Endothelial cell of umbilical vein (primary cell): ENCODE measurements around the gene ADARB2. TPM values are rescaled to one million over a fixed set of nuclear protein-coding genes. Genes with fewer than 3 reads are reported as not detected.

ENCODE experiments used
- BruUV-seq: library from RNA; stranded (reverse); fragments of 400-500 nt; replicated peaks from 2 replicates; lab custom pipeline; 2021; lab: Mats Ljungman, UMichigan
- CTCF ChIA-PET: fragments of 300-600, 350-600 bp; sonication (Branson Sonifier 250); formaldehyde crosslinking; loops from one replicate; lab custom pipeline; 2021; ENCODE audit warnings: antibody characterized with exemption, inconsistent platforms; lab: Charles Lee
- POLR2A ChIA-PET: fragments of 300-600, 350-600 bp; sonication (Branson Sonifier 250); formaldehyde crosslinking; loops from one replicate; lab custom pipeline; 2021; ENCODE audit warnings: antibody characterized with exemption, inconsistent platforms; lab: Charles Lee
- DNase-seq: peaks from one replicate; pipeline ENCODE4 v3.0.0-alpha.2; 2011; ENCODE audit warnings: low read depth, low spot score
- FAIRE-seq: peaks from 2 replicates; lab custom pipeline; 2011; peaks lifted over from hg19 to GRCh38; lab: Jason Lieb, UNC
- H2AFZ ChIP-seq: 2 replicates; pipeline ENCODE4 v1.6.0; 2012; ENCODE audit warnings: low read depth, low read length, control low read depth, inconsistent platforms
- H3K27ac ChIP-seq: 2 replicates; pipeline ENCODE4 v1.5.1; 2011; ENCODE audit warnings: low read depth, mild to moderate bottlenecking, control low read depth, low read length, moderate library complexity; ENCODE audit not compliant: insufficient read depth
- H3K27me3 ChIP-seq, 2 experiments: 2 replicates each; pipeline versions ENCODE4 v1.6.0 to v1.6.1; 2011; ENCODE audit warnings: low read length in 2 of 2, mixed read lengths in 1 of 2; ENCODE audit not compliant: control insufficient read depth in 2 of 2, insufficient read depth in 2 of 2
- H3K36me3 ChIP-seq, 2 experiments: 2 replicates in 1 of 2; 3 replicates in 1 of 2; pipeline ENCODE4 v1.5.1; 2011; ENCODE audit warnings: low read length in 2 of 2, mild to moderate bottlenecking in 1 of 2, moderate library complexity in 1 of 2; ENCODE audit not compliant: control insufficient read depth in 2 of 2, insufficient read depth in 2 of 2; ENCODE audit errors: extremely low read depth in 1 of 2
- H3K4me1 ChIP-seq: 3 replicates; pipeline ENCODE4 v1.5.1; 2011; ENCODE audit warnings: mild to moderate bottlenecking, low read length; ENCODE audit not compliant: control insufficient read depth, insufficient read depth; ENCODE audit errors: extremely low read depth
- H3K4me2 ChIP-seq: 2 replicates; pipeline ENCODE4 v1.6.1; 2011; ENCODE audit warnings: low read length, control low read depth, mixed read lengths; ENCODE audit not compliant: insufficient read depth
- H3K4me3 ChIP-seq, 3 experiments: fragments of 200-600 bp in 1 of 3; sonication (generic), shearing (Covaris generic) in 1 of 3; replicated peaks in 1 of 3; 2 replicates each; pipeline ENCODE4 v1.5.1; 2011 to 2016; ENCODE audit warnings: control low read depth in 3 of 3, low read length in 3 of 3, mild to moderate bottlenecking in 2 of 3, inconsistent platforms in 1 of 3, low read depth in 1 of 3, moderate library complexity in 1 of 3; ENCODE audit not compliant: insufficient read depth in 1 of 3
- H3K79me2 ChIP-seq: 2 replicates; pipeline ENCODE4 v1.6.0; 2012; ENCODE audit warnings: low read length, inconsistent platforms; ENCODE audit not compliant: control insufficient read depth, insufficient read depth
- H3K9ac ChIP-seq: replicated peaks from 2 replicates; pipeline ENCODE3; 2011; ENCODE audit warnings: low read length, control low read depth; ENCODE audit not compliant: insufficient read depth; ENCODE audit errors: extremely low read depth
- H3K9me1 ChIP-seq: replicated peaks from 3 replicates; pipeline ENCODE4 v1.6.0; 2011; ENCODE audit warnings: mild to moderate bottlenecking, low read length; ENCODE audit not compliant: control insufficient read depth, insufficient read depth; ENCODE audit errors: extremely low read depth
- H3K9me3 ChIP-seq: replicated peaks from 2 replicates; pipeline ENCODE4 v1.5.1; 2012; ENCODE audit warnings: low read length, inconsistent platforms; ENCODE audit not compliant: control insufficient read depth, insufficient read depth
- H4K20me1 ChIP-seq: replicated peaks from 2 replicates; pipeline ENCODE3; 2011; ENCODE audit warnings: mild to moderate bottlenecking, low read length; ENCODE audit not compliant: control insufficient read depth, insufficient read depth; ENCODE audit errors: extremely low read depth
- EZH2 ChIP-seq: IDR thresholded peaks from 2 replicates; pipeline ENCODE4 v1.6.1; 2012; ENCODE audit warnings: borderline replicate concordance, low read depth, mild to moderate bottlenecking, moderate library complexity, low read length, inconsistent platforms; ENCODE audit not compliant: severe bottlenecking
- FOS ChIP-seq: IDR thresholded peaks from 2 replicates; pipeline ENCODE4 v1.6.1; 2011; ENCODE audit warnings: mild to moderate bottlenecking, low read length, moderate library complexity, borderline replicate concordance; ENCODE audit not compliant: insufficient read depth
- JUN ChIP-seq: IDR thresholded peaks from 2 replicates; pipeline ENCODE4 v1.6.1; 2011; ENCODE audit warnings: borderline replicate concordance, low read depth; ENCODE audit not compliant: insufficient read length, insufficient read depth
- MYC ChIP-seq: IDR thresholded peaks from one replicate; pipeline ENCODE4 v1.6.1; 2011; ENCODE audit warnings: mild to moderate bottlenecking, low read depth, low read length
- POLR2A ChIP-seq: IDR thresholded peaks from 2 replicates; pipeline ENCODE4 v1.6.1; 2012; ENCODE audit warnings: low read depth, mild to moderate bottlenecking, control low read depth, low read length
- POLR2AphosphoS5 ChIP-seq: IDR thresholded peaks from 2 replicates; pipeline ENCODE4 v1.6.1; 2012; ENCODE audit warnings: low read depth, mild to moderate bottlenecking, control low read depth, low read length, moderate library complexity; ENCODE audit not compliant: insufficient read depth
- dilution Hi-C: fragments of 300-500 bp; cut with MboI; formaldehyde crosslinking; loops from one replicate; pipeline ENCODE4 v1.15.0; 2019; ENCODE audit warnings: low sequenced_read_pairs; ENCODE audit not compliant: extremely low pct_ligation_motif_present
- intact Hi-C: fragments of 100-400 bp; cut with micrococcal nuclease; formaldehyde crosslinking; loops from one replicate; pipeline ENCODE4 v1.10.0; 2022
- polyA plus RNA-seq, 4 experiments: library from polyadenylated mRNA; depleted of rRNA in 3 of 4; stranded (reverse) in 3 of 4; unstranded in 1 of 4; fragments of >200 nt; gene quantifications; 2 replicates each; pipeline versions ENCODE4 v1.2.1 to v1.2.3, GENCODE V29; 2011 to 2012; ENCODE audit warnings: missing spikeins in 1 of 4
- total RNA-seq: library from RNA; stranded (reverse); gene quantifications from 2 replicates; pipeline ENCODE4 v1.2.3, GENCODE V29; 2021
- TF ChIP-seq, protein P1 (sequence below): IDR thresholded peaks from 2 replicates; pipeline ENCODE4 v1.6.1; 2011; ENCODE audit not compliant: insufficient read depth, insufficient read length

The ADARB2 gene
- total and polyA plus RNA-seq, 2 donors (not counting 3 experiments of a cell fraction or from before 2014, with no cell fraction given): not detected

GRCh38 chr10:1782841-1783240, 45.5 kb upstream of the ADARB2 start:
- no peaks in the 10 kb centered on the region for H3K79me2 ChIP-seq
- CTCF ChIA-PET: no interaction called here
- dilution Hi-C loops: no loop called here
- no peak overlapping the region for H3K4me2 ChIP-seq
- H3K9me3 ChIP-seq: peaks cover 5% of the 10 kb centered on the region
- intact Hi-C loops: no loop called here
- no TSS peak for BruUV-seq
- no peak overlapping the region for H3K9ac ChIP-seq
- no peaks in the 10 kb centered on the region for H3K4me1 ChIP-seq
- FAIRE-seq (no peak), DNase-seq (no peak)
- no peak for TF ChIP-seq EZH2
- TF ChIP-seq POLR2A: no peak
- no peak for TF ChIP-seq MYC
- TF ChIP-seq, protein P1, sequence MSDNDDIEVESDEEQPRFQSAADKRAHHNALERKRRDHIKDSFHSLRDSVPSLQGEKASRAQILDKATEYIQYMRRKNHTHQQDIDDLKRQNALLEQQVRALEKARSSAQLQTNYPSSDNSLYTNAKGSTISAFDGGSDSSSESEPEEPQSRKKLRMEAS: no peak
- no peak for TF ChIP-seq POLR2AphosphoS5
- TF ChIP-seq JUN: no peak
- TF ChIP-seq FOS: no peak
- H3K36me3 ChIP-seq: no peaks in the 10 kb centered on the region
- POLR2A ChIA-PET: no interaction called here
- H3K27ac ChIP-seq: no peak overlapping the region
- H4K20me1 ChIP-seq: no peaks in the 10 kb centered on the region
- no peaks in the 10 kb centered on the region for H3K27me3 ChIP-seq
- H2AFZ ChIP-seq: no peak overlapping the region
- no peaks in the 10 kb centered on the region for H3K9me1 ChIP-seq
- no peak overlapping the region for H3K4me3 ChIP-seq

DNA sequence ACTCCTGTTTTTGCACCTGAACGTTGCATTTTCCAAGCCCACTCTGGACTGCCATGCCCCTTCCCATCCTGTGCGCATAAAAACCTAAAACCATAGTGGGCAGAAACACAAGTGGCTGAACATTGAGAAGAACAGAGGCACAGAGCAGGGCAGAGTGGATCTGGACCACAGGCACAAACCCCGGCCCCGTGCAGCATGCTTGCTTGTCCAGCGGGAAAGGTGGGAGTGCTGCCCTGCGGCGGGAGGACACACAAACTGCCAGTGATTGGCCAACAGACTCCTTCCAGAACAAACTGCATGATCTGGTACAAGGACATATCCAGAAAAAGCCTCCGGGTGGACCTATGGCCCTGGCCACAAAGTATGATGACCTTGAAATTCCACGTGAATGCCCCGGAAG, 42.5 kb upstream of the ADARB2 start:
- CTCF ChIA-PET: no interaction called here
- Histone ChIP-seq H3K4me3 (no peak overlapping the region), H3K36me3 (no peaks in the 10 kb centered on the region), H3K27me3 (no peaks in the 10 kb centered on the region), H3K27ac (no peak overlapping the region), H3K4me1 (no peaks in the 10 kb centered on the region), H4K20me1 (no peaks in the 10 kb centered on the region), H2AFZ (no peak overlapping the region), H3K9me3 (no peaks in the 10 kb centered on the region), H3K9ac (no peak overlapping the region), H3K4me2 (no peak overlapping the region), H3K79me2 (no peaks in the 10 kb centered on the region), H3K9me1 (no peaks in the 10 kb centered on the region)
- no peak for FAIRE-seq
- POLR2A ChIA-PET: no interaction called here
- DNase-seq: no peak
- intact Hi-C loops: no loop called here
- no TSS peak for BruUV-seq
- dilution Hi-C loops: no loop called here
- no peak for TF ChIP-seq JUN
- TF ChIP-seq POLR2AphosphoS5: no peak
- TF ChIP-seq POLR2A: no peak
